NB4 (cell line): Measurements from ENCODE around the gene F5.

ENCODE experiments used
- CTCF ChIP-seq: IDR thresholded peaks from one replicate; pipeline ENCODE4 v1.5.1; 2012; ENCODE audit warnings: low read depth, low read length
- POLR2A ChIP-seq: IDR thresholded peaks from 2 replicates; pipeline ENCODE4 v1.6.1; 2011; ENCODE audit warnings: mild to moderate bottlenecking; ENCODE audit not compliant: insufficient read length; ENCODE audit errors: extremely low read depth

- no peak for TF ChIP-seq CTCF
- TF ChIP-seq POLR2A = no peak
Observed at GRCh38 chr1:169588785-169589485, 2.7 kb upstream of the F5 start.
